Tibial nerve (tissue), 4 donors: ENCODE results near the gene KRTAP5-11. TPM values are rescaled to one million over a fixed set of nuclear protein-coding genes. Genes with fewer than 3 reads are reported as not detected.
"Not testable (repeated sequence)": the region's sequence is repeated elsewhere in the genome, so short reads cannot be mapped to it uniquely, and the experiment has no call there.

Experiments
- DNase-seq, 2 donors: peaks; one replicate each; pipeline ENCODE4 v3.0.0-alpha.2; 2019; ENCODE audit warnings: low spot score in 2 of 2
- H3K27ac ChIP-seq, 4 donors: fragments of 200-600 bp; sonication (generic) in 3 of 4; one replicate each; pipeline ENCODE4 v1.5.1; 2017 to 2019; ENCODE audit warnings: mild to moderate bottlenecking in 1 of 4
- H3K27me3 ChIP-seq, 2 donors: fragments of 200-600 bp; sonication (generic) in 1 of 2; one replicate each; pipeline versions ENCODE4 v1.5.1 to v1.6.0; 2017 to 2019
- H3K36me3 ChIP-seq, 3 donors: fragments of 200-600 bp; sonication (generic); one replicate each; pipeline ENCODE4 v1.5.1; 2018 to 2019
- H3K4me1 ChIP-seq, 4 donors: fragments of 200-600 bp; sonication (generic) in 3 of 4; one replicate each; pipeline ENCODE4 v1.5.1; 2017 to 2019
- H3K4me3 ChIP-seq, 4 donors: fragments of 200-600 bp; sonication (generic) in 3 of 4; one replicate each; pipeline ENCODE4 v1.5.1; 2017 to 2019; ENCODE audit warnings: mild to moderate bottlenecking in 1 of 4, moderate library complexity in 1 of 4
- H3K9me3 ChIP-seq, 4 donors: fragments of 200-600 bp; sonication (generic) in 3 of 4; one replicate each; pipeline ENCODE4 v1.5.1; 2017 to 2019
- CTCF ChIP-seq, 5 experiments: fragments of 200-600 bp in 3 of 5; fragments of 450-650 bp in 2 of 5; sonication (generic) in 3 of 5; IDR thresholded peaks; one replicate each; pipeline ENCODE4 v1.5.1; 2016 to 2019; ENCODE audit warnings: antibody characterized with exemption in 5 of 5, mild to moderate bottlenecking in 3 of 5, moderate library complexity in 2 of 5
- EP300 ChIP-seq, 2 donors: sonication (generic); formaldehyde crosslinking; IDR thresholded peaks; one replicate each; pipeline ENCODE4 v1.6.1; 2017; ENCODE audit warnings: antibody characterized with exemption in 2 of 2, mild to moderate bottlenecking in 1 of 2
- POLR2A ChIP-seq, 2 donors: fragments of 450-650 bp; IDR thresholded peaks; one replicate each; pipeline ENCODE4 v1.6.1; 2017; ENCODE audit warnings: antibody characterized with exemption in 2 of 2, mild to moderate bottlenecking in 2 of 2, moderate library complexity in 2 of 2
- WGBS, 2 donors: methylation state at CpG; one replicate each; pipeline ENCODE4 v1.1.5; 2018; 5-methylcytosine and 5-hydroxymethylcytosine counted together
- total RNA-seq, 4 donors: library from RNA; depleted of rRNA; stranded (reverse); fragments of >200 nt; gene quantifications; one replicate each; pipeline ENCODE4 v1.1.0, GENCODE V29; 2016

Gene KRTAP5-11
- total RNA-seq, 4 donors from 2014 or later, result not detected

GRCh38 chr11:71543866-71544265, 38.8 kb downstream of the KRTAP5-11 start:
- Histone ChIP-seq H3K4me1 (peaks cover 0 to 3% (median 0%) of the 10 kb centered on the region in 4 donors), H3K27me3 (no peaks in the 10 kb centered on the region), H3K4me3 (no peak overlapping the region), H3K36me3 (peaks cover 0 to 8% (median 0%) of the 10 kb centered on the region in 3 donors), H3K9me3 (peaks cover 0 to 8% (median 0%) of the 10 kb centered on the region in 4 donors), H3K27ac (no peak overlapping the region)
- 51 to 54% methylated on average over 8 of the region's 8 CpGs for WGBS, 2 donors
- no peak for DNase-seq
- TF ChIP-seq POLR2A (IDR thresholded peaks at IDR 0.05), result no peak
- TF ChIP-seq CTCF (IDR thresholded peaks at IDR 0.05), result no peak
- no peak for TF ChIP-seq EP300 (IDR thresholded peaks at IDR 0.05)

GRCh38 chr11:71542879-71543777, 39.5 kb downstream of the KRTAP5-11 start:
- WGBS, 2 donors, result 62 to 66% methylated on average over 15 of the region's 15 CpGs
- no peak for DNase-seq
- peaks cover 0 to 8% (median 0%) of the 10 kb centered on the region in 4 donors for H3K9me3 ChIP-seq
- TF ChIP-seq POLR2A (IDR thresholded peaks at IDR 0.05) (no peak), CTCF (IDR thresholded peaks at IDR 0.05) (no peak), EP300 (IDR thresholded peaks at IDR 0.05) (no peak)
- H3K27ac ChIP-seq, result no peak overlapping the region
- H3K4me1 ChIP-seq, result peaks cover 0 to 2% (median 0%) of the 10 kb centered on the region in 4 donors
- H3K4me3 ChIP-seq, result no peak overlapping the region
- H3K36me3 ChIP-seq, result peaks cover 0 to 8% (median 0%) of the 10 kb centered on the region in 3 donors
- no peaks in the 10 kb centered on the region for H3K27me3 ChIP-seq

GRCh38 chr11:71542382-71542781, 40.3 kb downstream of the KRTAP5-11 start:
- DNase-seq, result no peak
- 74 to 79% methylated on average over 7 of the region's 7 CpGs for WGBS, 2 donors
- no peaks in the 10 kb centered on the region for H3K27me3 ChIP-seq
- peaks cover 0 to 8% (median 0%) of the 10 kb centered on the region in 4 donors for H3K9me3 ChIP-seq
- no peaks in the 10 kb centered on the region for H3K4me1 ChIP-seq
- H3K36me3 ChIP-seq, result peaks cover 0 to 8% (median 0%) of the 10 kb centered on the region in 3 donors
- no peak overlapping the region for H3K27ac ChIP-seq
- H3K4me3 ChIP-seq, result no peak overlapping the region
- TF ChIP-seq POLR2A (IDR thresholded peaks at IDR 0.05), result no peak
- TF ChIP-seq CTCF (IDR thresholded peaks at IDR 0.05), result no peak
- TF ChIP-seq EP300 (IDR thresholded peaks at IDR 0.05), result no peak

GRCh38 chr11:71540521-71541304, 42.0 kb downstream of the KRTAP5-11 start:
- not testable (repeated sequence) for H3K27ac ChIP-seq, H3K9me3 ChIP-seq, H3K36me3 ChIP-seq, H3K27me3 ChIP-seq, DNase-seq, H3K4me3 ChIP-seq, H3K4me1 ChIP-seq
- 83 to 84% methylated on average over 9 of the region's 9 CpGs for WGBS, 2 donors

GRCh38 chr11:71539971-71540370, 42.7 kb downstream of the KRTAP5-11 start:
- not testable (repeated sequence) for H3K9me3 ChIP-seq, H3K27ac ChIP-seq, H3K27me3 ChIP-seq, H3K36me3 ChIP-seq, H3K4me3 ChIP-seq, H3K4me1 ChIP-seq, DNase-seq
- 94 to 95% methylated on average over 11 of the region's 11 CpGs for WGBS, 2 donors

- Histone ChIP-seq H3K4me1 (no peaks in the 10 kb centered on the region), H3K9me3 (no peaks in the 10 kb centered on the region), H3K4me3 (no peak overlapping the region), H3K27ac (no peak overlapping the region), H3K27me3 (no peaks in the 10 kb centered on the region), H3K36me3 (no peaks in the 10 kb centered on the region)
- DNase-seq, result no peak
- 84 to 86% methylated on average over 11 of the region's 11 CpGs for WGBS, 2 donors
- TF ChIP-seq POLR2A (IDR thresholded peaks at IDR 0.05) (no peak), CTCF (IDR thresholded peaks at IDR 0.05) (no peak), EP300 (IDR thresholded peaks at IDR 0.05) (no peak)
Measured at GRCh38 chr11:71539017-71539416, 43.7 kb downstream of the KRTAP5-11 start.
